ENCODE data around the gene NOC2L.
"Not testable (repeated sequence)": the region's sequence is repeated elsewhere in the genome, so short reads cannot be mapped to it uniquely, and the experiment has no call there.

Gene NOC2L

GRCh38 chr1:993379-993995 is 34.4 kb upstream of the NOC2L start:
- no peak for DNase-seq

- DNase-seq: no peak
Measured at GRCh38 chr1:992362-992761, 33.3 kb upstream of the NOC2L start.

DNA sequence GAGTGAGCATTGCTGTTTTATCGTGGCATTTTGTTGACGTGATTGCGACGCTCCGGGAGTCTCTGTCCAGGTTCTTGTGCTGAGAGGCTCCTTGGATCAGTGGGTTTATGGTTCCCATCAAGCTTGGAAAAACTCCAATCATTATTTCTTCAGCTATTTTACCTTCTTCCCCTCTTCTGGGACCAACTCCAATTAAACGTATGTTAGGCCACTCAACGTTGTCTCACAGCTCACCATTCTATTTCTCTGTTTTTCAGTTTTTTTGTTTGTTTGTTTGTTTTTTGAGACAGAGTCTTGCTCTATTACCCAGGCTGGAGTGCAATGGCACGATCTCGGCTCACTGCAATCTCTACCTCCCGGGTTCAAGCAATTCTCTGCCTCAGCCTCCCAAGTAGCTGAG is 32.8 kb upstream of the NOC2L start:
- no peak for DNase-seq

DNA sequence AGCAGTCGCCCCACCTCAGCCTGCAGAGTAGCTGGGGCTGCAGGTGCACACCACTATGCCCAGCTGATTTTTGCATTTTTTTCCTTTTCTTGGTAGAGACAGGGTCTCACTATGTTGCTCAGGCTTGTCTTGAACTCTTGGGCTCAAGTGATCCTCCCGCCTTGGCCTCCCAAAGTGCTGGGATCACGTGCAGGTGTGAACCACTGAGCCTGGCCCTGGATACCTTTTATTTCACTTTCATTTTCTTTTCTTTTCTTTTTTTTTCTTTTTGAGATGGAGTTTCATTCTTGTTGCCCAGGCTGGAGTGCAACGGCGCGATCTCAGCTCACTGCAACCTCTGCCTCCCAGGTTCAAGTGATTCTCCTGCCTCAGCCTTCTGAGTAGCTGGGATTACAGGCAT is 32.2 kb upstream of the NOC2L start:
- not testable (repeated sequence) for DNase-seq

- DNase-seq: not testable (repeated sequence)
Measured at GRCh38 chr1:988061-988460, 29.0 kb upstream of the NOC2L start.

GRCh38 chr1:985126-985525 is 26.1 kb upstream of the NOC2L start:
- no peak for DNase-seq

- no peak for DNase-seq
Measured at GRCh38 chr1:984476-984814, 25.4 kb upstream of the NOC2L start.

- peak; percentile 49 to 61 for DNase-seq
Measured at GRCh38 chr1:983798-984475, 24.9 kb upstream of the NOC2L start.

DNA sequence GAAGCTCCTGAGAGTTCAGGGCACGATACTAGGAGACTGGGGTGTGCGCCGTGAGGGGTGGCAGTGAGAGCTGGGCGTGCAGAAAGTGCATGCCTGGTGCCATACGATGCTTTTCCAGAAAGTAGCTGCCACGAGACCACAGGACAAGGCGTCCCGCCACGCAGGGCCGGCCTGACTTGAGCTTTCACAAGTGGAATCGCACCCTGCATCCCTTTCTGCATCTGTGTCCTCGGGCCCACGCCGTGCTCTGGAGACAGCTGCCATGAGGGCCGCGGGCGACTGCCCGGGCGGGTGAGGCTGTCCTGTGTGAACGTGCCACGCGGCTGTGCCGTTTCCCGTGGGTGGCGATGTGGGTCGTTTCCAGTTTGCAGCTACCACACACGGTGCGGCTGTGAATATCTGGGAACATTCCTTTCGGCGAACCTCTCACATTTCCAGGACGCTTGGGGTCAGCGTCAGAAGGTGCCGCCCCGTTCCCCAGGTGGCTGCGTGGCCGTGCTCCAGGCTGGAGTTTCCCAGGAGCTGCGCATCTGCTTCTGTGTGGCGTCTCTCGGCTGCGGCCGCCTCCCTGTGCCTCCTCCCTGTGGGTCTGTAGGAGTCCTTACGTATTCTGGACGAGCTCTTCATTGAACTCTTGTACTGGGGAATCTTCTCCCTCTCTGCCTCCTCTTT is 23.8 kb upstream of the NOC2L start:
- DNase-seq: no peak

DNA sequence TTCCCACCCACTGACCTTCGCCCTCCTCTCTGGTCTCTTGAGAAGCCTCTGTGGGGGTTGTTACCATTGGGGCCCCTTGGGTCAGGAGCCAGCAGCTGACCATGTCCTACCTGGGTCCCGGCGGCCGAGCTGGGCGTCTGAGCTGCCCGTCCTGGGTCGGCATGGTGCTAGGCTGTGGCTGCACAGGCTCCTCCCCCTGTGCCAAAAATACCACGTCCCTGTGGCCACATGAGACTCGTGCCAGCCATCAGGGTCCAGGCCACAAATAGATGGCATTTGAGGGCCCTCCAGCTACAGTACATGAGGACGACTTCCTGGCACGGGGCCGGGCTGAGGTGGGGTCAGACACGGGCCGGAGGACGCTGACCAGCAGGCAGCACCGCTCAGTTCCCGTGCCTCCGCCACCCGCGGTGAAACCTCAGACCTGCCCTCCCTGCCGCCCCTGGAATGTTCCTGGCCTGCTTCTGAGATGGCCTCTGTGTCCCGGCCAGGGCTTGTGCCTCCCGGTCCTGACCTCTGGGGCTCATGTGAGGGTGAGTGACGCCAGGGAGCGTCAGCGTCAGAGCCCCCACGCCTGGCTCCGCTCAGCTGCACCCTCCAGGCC is 23.0 kb upstream of the NOC2L start, which contains the start of gene PERM1:
TSS of gene PERM1 (minus strand) at position 139 of the 604 bp plus-strand sequence. CDS start 1,064 bp downstream, outside the sequence.
- DNase-seq: no peak

DNA sequence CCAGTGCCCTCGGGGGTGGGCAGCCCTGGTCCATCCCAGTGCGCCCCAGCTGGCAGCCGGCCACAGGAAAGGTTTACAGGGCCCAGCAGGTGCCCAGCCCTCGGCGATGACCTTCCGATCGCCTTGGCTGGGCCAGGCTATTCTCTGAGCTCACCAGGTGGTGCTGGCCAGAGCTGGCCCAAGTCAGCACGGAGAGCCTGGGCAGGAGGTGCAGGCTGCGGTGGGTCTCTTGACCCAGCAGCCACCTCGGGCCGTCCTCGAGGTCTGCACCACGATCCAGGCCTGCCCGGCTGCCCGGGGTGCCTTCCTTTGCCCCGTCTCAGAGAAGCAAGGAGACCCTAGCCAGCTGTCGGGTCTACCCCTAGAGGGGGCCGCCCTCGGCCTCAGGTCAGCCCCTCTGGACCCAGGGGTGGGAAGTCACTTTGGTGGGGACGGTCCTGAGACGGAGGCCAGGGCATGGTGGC is 22.5 kb upstream of the NOC2L start:
- DNase-seq: no peak

DNA sequence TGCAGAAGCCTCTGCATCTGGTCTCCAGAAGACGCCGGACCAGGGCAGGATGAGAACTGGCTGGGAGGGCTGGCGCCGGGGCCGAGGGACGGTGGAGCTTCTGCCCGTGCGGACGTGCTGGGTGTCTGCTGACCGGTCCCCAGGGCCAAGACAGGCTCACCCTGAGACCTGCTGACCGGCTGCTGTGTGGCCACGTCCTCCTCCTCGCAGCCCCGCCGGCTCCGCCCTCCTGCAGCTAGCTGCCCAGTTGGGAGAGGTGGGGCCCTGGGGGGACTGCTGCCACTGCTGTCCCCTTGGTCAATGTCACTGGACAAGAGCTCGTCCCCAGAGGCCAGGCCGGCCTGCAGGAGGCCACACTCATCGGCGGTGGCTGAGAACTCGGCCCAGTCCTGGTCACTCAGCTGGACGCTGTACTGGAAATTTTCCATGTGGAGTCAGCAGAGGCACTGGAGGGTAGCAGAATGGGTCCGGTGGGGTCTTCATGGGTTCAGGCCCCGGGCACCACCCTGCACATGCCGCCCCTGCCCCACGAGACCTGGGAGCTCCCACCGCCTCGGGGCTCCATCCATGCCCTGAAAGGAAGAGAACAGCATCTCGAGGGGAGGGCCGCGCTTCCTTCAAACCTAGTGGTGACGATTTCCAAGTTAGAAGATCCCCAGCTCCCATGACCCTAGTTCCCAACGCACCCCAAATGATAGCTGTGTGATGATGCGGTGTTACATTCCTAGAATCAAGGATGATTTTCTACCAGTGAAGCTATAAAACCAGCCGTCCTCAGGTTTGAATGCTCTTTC is 21.7 kb upstream of the NOC2L start:
- no peak for DNase-seq

GRCh38 chr1:980137-980571 is 21.1 kb upstream of the NOC2L start:
- DNase-seq: no peak

GRCh38 chr1:979744-980072 is 20.7 kb upstream of the NOC2L start:
- DNase-seq: no peak

DNA sequence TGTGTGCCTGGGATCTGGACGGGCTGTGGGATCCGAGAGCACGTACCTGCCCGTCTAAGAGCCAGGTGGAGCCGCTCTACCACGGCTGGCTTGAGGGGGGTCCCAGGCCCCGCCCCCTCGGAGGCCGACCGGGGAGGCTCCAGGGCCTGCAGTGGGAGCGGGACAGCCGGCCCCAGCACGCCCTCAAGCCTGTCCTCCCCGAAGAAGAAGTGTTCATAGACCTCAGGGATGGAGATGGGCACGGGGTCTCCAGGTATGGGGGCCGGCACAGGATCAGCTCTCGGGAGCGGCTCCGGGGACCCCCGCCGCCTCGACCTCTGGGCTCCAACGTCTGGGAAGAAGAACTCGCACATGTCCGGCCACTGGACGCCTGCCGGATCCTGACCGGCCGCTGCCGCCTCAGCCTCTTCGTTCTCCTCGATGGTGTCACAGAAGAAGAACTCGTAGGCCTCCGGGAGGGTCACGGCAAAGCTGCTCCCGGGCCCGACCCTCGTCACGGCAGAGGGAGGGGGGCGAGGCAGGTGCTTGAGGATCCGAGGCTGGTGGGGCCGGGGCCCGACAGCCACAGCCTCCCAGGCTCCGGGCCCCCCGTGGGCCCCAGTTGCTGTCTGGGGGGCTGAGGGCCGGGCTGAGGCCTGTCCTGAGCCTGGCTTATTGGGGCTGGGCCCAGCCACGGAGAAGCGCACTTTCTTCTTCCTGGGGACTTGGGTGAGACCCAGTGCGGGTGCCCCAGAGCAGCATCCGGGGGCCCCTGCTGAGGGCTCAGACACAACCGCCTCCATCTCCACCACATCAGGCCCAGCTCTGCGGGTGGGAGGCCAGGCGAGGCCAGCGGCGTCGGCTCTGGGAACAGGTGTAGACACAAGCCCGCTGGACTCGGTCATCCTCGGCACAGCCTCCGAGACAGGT is 20.0 kb upstream of the NOC2L start:
- DNase-seq: no peak

- DNase-seq: no peak
Measured at GRCh38 chr1:978069-978834, 19.2 kb upstream of the NOC2L start.

DNA sequence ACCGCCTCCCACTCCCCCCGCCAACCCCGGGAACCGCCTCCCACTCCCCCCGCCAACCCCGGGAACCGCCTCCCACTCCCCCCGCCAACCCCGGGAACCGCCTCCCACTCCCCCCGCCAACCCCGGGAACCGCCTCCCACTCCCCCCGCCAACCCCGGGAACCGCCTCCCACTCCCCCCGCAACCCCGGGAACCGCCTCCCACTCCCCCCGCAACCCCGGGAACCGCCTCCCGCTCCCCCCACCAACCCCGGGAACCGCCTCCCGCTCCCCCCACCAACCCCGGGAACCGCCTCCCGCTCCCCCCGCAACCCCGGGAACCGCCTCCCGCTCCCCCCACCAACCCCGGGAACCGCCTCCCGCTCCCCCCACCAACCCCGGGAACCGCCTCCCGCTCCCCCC is 17.7 kb upstream of the NOC2L start:
- not testable (repeated sequence) for DNase-seq

DNA sequence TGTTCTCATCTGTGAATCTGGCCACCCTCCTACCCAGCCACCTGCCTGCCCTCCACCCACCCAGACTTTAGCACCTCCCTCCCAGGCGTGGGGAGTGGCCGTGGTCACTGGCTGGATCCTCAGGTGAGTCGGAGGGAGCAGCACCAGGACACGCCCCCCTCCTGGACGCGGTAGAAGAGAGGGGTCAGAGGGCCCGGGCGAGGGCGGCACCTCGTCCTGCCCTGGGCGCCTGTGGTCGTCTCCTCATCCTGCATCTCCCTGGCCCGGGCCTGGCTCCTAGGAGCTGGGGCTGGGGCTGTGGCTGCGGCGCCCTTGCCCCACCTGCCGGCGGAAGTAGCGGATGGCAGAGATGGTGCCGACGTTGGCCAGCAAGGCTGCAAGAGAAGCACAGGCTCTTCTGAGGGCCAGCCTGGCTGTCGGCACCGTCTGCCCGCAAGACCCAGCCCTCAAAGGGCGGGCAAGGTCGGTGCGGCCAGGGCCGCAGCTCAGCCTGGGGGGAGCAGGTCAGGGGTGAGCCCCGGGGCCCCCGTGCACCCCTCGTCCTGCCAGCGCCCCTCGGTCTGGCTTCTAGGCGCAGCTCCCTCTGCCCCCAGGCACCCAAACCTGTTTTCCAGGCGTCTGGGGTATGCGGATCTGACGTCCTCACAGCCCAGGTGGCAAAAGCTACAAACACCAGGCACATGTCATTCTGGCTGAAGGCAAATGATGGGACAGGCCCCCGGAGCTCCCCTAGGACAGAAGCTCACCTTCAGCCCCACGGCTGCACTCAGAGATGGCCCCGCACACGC is 17.0 kb upstream of the NOC2L start:
- peak in 1 of 2 experiments; percentile 41 for DNase-seq

DNA sequence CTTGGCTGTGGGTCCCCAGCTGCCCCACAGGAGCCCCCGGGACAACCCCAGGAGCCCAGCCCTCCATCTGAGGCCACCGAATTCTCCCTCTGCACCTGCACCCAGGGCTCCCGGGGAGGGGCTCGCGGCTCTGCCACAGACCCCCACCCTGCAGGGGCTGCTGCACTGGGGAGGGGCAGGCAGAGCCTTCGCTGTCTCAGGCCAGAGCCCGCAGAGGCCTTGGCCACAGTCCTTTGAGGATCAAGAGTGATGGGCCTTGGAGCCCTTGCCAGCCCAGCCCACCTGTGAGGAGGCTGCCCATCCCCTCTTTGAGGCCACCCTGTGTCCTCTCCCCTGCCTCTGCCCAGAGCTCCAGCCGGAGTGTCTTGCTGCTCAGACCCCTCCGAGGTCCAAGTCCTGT is 16.3 kb upstream of the NOC2L start:
- no peak for DNase-seq

DNA sequence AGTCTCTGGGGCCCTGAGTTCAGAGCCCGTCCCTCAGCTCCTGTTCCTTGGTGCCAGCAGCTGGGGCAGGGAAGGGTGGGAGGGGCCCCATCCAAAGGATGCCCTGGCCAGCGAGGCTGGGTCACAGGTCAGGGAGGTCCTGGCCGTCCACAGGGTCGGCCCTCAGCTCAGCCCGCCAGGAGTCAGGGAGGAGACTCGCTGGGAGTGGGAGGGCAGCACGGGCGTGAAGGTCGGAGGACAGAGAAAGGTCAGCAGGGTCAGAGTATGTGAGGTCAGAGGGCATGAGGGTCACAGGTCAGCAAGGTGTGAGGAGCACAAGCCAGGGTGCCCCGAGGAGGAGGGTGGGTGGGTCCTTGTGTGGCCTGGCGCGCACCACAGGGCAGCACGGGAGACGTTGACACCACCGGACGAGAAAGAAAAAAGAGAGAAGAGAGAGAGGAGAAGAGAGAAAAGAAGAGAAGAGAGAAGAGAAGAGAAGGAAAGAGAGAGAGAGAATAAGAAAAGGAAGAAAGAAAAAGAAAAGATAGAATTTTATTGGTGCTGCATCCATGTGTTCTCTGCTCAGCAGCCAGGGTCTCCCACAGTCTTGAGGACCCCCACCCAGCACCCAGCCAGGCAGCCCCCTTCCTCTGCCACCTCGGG is 15.8 kb upstream of the NOC2L start:
- DNase-seq: no peak

All from activated CD4-positive, alpha-beta T cell treated with anti-CD3 and anti-CD28 coated beads, Interleukin-2, amount 50 U/mL, for 4 hours (primary cell).